Esophagus muscularis mucosa (tissue), 3 donors: Measurements from ENCODE around the gene CHCHD3.

Experiments used
- CTCF ChIP-seq, 3 experiments: fragments of 200-600 bp in 2 of 3; fragments of 450-650 bp in 1 of 3; sonication (generic) in 2 of 3; IDR thresholded peaks; one replicate each; pipeline ENCODE4 v1.5.1; 2017 to 2019; ENCODE audit warnings: antibody characterized with exemption in 3 of 3, mild to moderate bottlenecking in 2 of 3, moderate library complexity in 1 of 3
- POLR2AphosphoS5 ChIP-seq, 2 donors: sonication (generic); formaldehyde crosslinking; IDR thresholded peaks; one replicate each; pipeline ENCODE4 v1.6.1; 2017; ENCODE audit warnings: antibody characterized with exemption in 2 of 2

GRCh38 chr7:133082390-133082766, 488 bp upstream of the CHCHD3 start:
- no peak for TF ChIP-seq CTCF (IDR thresholded peaks at IDR 0.05)
- TF ChIP-seq POLR2AphosphoS5 (IDR thresholded peaks at IDR 0.05) = no peak
